Measurements from ENCODE around the gene STXBP4. TPM values are rescaled to one million over a fixed set of nuclear protein-coding genes. Genes with fewer than 3 reads are reported as not detected.

STXBP4 gene
- total RNA-seq, 6 experiments from 2014 or later = 9.4 to 12.9 (median 11.4) TPM

DNA sequence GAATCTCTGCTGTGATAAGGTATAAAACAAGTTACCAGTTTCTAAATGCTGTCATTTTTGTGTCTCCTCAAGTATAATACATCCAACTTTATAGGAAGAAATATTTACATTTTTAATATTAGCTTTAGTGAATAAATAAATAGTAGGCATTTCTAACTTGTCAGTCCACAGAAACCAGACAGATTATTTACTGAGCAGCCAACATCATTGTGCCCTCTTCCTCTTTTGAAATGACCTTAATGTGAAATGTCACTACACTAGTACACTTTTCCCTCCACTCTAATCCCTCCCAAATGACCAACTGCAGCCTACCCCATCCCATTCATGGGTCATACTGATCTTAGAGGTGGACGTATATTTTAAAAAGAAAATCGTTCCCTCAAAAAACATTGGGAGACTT lies 9.2 kb downstream of the STXBP4 start:
- Mint-ChIP-seq H3K4me1 (ENCODE audit: low read depth) (peaks cover 7% of the 10 kb centered on the region), H3K27ac (no peak overlapping the region), H3K27me3 (ENCODE audit: insufficient read depth) (no peaks in the 10 kb centered on the region), H3K4me3 (no peak overlapping the region), H3K9me3 (peaks cover 8% of the 10 kb centered on the region; the same call in 1 of the 2 replicates), H3K36me3 (ENCODE audit: low read depth) (0 out of 2 replicates have a peak, but pooled peaks cover 14% of the 10 kb centered on the region)
- DNase-seq = no peak
- TF ChIP-seq, protein P1, sequence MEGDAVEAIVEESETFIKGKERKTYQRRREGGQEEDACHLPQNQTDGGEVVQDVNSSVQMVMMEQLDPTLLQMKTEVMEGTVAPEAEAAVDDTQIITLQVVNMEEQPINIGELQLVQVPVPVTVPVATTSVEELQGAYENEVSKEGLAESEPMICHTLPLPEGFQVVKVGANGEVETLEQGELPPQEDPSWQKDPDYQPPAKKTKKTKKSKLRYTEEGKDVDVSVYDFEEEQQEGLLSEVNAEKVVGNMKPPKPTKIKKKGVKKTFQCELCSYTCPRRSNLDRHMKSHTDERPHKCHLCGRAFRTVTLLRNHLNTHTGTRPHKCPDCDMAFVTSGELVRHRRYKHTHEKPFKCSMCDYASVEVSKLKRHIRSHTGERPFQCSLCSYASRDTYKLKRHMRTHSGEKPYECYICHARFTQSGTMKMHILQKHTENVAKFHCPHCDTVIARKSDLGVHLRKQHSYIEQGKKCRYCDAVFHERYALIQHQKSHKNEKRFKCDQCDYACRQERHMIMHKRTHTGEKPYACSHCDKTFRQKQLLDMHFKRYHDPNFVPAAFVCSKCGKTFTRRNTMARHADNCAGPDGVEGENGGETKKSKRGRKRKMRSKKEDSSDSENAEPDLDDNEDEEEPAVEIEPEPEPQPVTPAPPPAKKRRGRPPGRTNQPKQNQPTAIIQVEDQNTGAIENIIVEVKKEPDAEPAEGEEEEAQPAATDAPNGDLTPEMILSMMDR (IDR thresholded peaks at IDR 0.05) = no peak

DNA sequence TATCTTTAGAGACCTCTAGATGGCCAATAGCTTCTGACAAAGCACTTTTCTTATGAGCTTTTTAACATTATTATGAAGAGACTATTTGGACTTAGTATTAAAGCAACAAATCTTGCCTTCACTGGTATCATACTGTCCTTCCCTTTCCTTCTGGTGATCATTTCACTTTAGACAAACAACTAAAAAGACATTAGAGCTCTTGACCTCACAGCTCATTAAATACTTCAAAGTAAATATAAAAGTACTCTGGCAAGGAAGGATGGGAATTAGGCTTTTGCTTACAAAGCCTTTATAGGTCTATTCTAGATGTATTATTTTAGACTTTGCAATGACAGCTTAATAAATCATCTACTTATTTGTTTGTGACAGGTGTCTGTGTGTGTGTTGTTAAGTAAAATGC lies 11.1 kb downstream of the STXBP4 start:
- peaks cover 8% of the 10 kb centered on the region; the same call in 1 of the 2 replicates for H3K9me3 Mint-ChIP-seq
- peaks cover 8% of the 10 kb centered on the region for H3K4me1 Mint-ChIP-seq (ENCODE audit: low read depth)
- DNase-seq = no peak
- TF ChIP-seq, protein P1 (IDR thresholded peaks at IDR 0.05) = no peak
- no peak overlapping the region for H3K27ac Mint-ChIP-seq
- peaks cover 1% of the 10 kb centered on the region; the same call in 1 of the 2 replicates for H3K27me3 Mint-ChIP-seq (ENCODE audit: insufficient read depth)
- H3K36me3 Mint-ChIP-seq (ENCODE audit: low read depth) = 0 out of 2 replicates have a peak, but pooled peaks cover 14% of the 10 kb centered on the region
- H3K4me3 Mint-ChIP-seq = no peak overlapping the region

DNA sequence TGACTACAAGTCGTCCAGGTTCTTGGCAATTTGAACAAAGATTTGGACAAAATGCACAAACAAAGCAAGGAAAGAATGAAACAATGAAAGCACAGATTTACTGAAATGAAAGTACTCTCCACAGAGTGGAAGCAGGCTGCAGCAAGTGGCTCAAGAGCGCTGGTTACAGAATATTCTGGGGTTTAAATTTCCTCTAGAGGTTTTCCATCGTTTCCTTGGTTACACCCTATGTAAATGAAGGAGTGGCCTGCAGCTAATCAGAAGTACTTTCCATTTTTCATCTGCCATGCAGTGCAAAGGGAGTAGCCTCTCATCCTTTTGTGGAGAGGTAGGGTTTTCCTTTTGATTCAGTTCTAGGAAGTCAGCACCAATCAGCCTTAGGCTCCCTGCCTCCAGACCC lies 11.8 kb downstream of the STXBP4 start:
- no peak for DNase-seq
- TF ChIP-seq, protein P1 (IDR thresholded peaks at IDR 0.05) = no peak
- peaks cover 8% of the 10 kb centered on the region; the same call in 1 of the 2 replicates for H3K9me3 Mint-ChIP-seq
- H3K4me1 Mint-ChIP-seq (ENCODE audit: low read depth) = peaks cover 15% of the 10 kb centered on the region
- H3K27me3 Mint-ChIP-seq (ENCODE audit: insufficient read depth) = peaks cover 3% of the 10 kb centered on the region; the same call in 1 of the 2 replicates
- no peak overlapping the region for H3K27ac Mint-ChIP-seq
- 0 out of 2 replicates have a peak, but pooled peaks cover 14% of the 10 kb centered on the region for H3K36me3 Mint-ChIP-seq (ENCODE audit: low read depth)
- no peak overlapping the region for H3K4me3 Mint-ChIP-seq

DNA sequence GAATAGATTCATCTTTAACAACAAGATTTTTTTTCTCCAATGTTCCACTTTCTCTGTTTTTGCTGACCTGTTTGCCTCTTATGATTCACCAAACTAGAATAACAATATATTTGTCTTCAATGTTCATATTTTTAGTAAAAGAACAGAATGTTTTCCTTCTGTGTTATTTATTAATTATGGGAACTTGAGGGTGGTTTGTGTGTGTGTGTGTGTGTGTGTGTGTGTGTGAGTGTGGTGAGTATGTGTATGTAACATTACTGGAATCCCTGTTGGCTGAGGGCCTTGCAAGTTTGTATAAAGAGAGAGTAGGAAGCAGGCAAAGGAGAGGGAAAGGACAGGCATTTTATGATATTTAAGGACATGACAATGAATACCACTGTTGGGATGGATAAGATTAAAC lies 13.8 kb downstream of the STXBP4 start:
- Mint-ChIP-seq H3K4me1 (ENCODE audit: low read depth) (peaks cover 17% of the 10 kb centered on the region), H3K9me3 (peaks cover 8% of the 10 kb centered on the region; the same call in 1 of the 2 replicates), H3K36me3 (ENCODE audit: low read depth) (0 out of 2 replicates have a peak, but pooled peaks cover 14% of the 10 kb centered on the region), H3K27me3 (ENCODE audit: insufficient read depth) (peaks cover 3% of the 10 kb centered on the region; the same call in 1 of the 2 replicates), H3K4me3 (no peak overlapping the region), H3K27ac (no peak overlapping the region)
- DNase-seq = peak; percentile 19
- TF ChIP-seq, protein P1 (IDR thresholded peaks at IDR 0.05) = no peak

DNA sequence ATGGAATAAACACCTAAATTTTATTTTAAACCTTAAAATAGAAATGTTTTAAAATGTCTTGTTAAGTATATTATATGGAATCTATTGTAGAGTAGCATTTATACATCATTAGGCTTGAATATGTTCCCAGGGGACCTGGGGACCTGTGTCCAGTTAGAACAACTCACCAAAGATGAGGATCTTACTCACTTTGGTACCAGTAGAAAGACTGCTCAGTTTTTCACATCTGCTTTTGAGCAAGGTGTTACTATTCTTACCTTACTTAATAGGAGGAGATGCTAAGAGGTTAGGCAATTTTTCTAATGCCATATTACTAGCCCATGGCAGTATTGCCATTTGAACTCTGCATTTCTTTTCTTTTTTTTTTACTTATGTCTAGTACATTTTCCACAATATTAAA lies 14.7 kb downstream of the STXBP4 start:
- Mint-ChIP-seq H3K4me1 (ENCODE audit: low read depth) (peaks cover 17% of the 10 kb centered on the region), H3K4me3 (no peak overlapping the region), H3K9me3 (peaks cover 8% of the 10 kb centered on the region; the same call in 1 of the 2 replicates), H3K27me3 (ENCODE audit: insufficient read depth) (peaks cover 3% of the 10 kb centered on the region; the same call in 1 of the 2 replicates), H3K27ac (no peak overlapping the region), H3K36me3 (ENCODE audit: low read depth) (0 out of 2 replicates have a peak, but pooled peaks cover 14% of the 10 kb centered on the region)
- DNase-seq = no peak
- TF ChIP-seq, protein P1 (IDR thresholded peaks at IDR 0.05) = no peak

Measured in HFFc6 (cell line).